Measurements from ENCODE around the gene MACROD2.

DNA sequence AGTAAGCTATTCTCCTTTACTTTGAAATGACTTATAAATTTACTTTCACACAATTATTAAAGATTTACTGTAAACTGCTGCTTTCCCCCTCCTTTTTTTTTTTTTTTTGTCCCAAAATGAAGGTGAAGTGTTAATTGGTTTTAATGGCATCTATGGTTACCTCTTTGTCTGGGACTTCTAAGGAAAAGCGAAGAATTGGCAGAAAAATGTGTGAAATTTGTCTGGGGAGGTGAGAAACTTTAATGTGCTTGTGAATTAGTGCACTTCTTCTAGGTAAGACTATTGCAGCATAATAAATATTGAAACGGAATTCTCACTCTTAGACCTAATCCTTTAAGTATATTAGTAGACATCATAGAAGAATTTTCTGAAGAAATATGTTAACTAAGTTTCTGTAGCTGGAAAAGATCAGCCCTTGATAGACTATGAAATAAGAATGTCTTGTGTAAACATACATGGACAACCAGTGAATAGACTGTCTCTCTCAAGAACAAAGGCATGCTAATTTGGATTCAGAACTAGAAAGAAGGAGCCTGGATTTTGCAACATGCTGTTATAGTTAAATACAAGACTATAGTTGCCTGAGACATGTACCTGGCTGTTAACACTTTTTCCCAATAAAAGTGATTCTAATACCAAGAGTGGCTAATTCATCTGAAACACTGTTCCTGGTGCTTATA lies 318.2 kb downstream of the MACROD2 start:
- TF ChIP-seq, protein P1, sequence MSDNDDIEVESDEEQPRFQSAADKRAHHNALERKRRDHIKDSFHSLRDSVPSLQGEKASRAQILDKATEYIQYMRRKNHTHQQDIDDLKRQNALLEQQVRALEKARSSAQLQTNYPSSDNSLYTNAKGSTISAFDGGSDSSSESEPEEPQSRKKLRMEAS (IDR thresholded peaks at IDR 0.05): no peak
- TF ChIP-seq SMC3 (IDR thresholded peaks at IDR 0.05) (no peak), MAZ (IDR thresholded peaks at IDR 0.05; ENCODE audit: borderline replicate concordance, low read depth, low read length) (no peak), REST (IDR thresholded peaks at IDR 0.05) (no peak), POLR2A (IDR thresholded peaks at IDR 0.05; ENCODE audit: low read length) (no peak), EP300 (IDR thresholded peaks at IDR 0.05) (no peak), RAD21 (conservative IDR thresholded peaks at IDR 0.05 in 1 of 2, IDR thresholded peaks at IDR 0.05 in 1 of 2) (no peak), NFE2L2 (conservative IDR thresholded peaks at IDR 0.05; ENCODE audit: low read length) (no peak), CBX8 (IDR thresholded peaks at IDR 0.05) (no peak), CHD2 (IDR thresholded peaks at IDR 0.05; ENCODE audit: low read length, partially characterized antibody) (no peak), KDM1A (IDR thresholded peaks at IDR 0.05; ENCODE audit: low read depth) (no peak)
- TF ChIP-seq, protein P2, sequence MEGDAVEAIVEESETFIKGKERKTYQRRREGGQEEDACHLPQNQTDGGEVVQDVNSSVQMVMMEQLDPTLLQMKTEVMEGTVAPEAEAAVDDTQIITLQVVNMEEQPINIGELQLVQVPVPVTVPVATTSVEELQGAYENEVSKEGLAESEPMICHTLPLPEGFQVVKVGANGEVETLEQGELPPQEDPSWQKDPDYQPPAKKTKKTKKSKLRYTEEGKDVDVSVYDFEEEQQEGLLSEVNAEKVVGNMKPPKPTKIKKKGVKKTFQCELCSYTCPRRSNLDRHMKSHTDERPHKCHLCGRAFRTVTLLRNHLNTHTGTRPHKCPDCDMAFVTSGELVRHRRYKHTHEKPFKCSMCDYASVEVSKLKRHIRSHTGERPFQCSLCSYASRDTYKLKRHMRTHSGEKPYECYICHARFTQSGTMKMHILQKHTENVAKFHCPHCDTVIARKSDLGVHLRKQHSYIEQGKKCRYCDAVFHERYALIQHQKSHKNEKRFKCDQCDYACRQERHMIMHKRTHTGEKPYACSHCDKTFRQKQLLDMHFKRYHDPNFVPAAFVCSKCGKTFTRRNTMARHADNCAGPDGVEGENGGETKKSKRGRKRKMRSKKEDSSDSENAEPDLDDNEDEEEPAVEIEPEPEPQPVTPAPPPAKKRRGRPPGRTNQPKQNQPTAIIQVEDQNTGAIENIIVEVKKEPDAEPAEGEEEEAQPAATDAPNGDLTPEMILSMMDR (IDR thresholded peaks at IDR 0.05): no peak
- TF ChIP-seq, protein P3, sequence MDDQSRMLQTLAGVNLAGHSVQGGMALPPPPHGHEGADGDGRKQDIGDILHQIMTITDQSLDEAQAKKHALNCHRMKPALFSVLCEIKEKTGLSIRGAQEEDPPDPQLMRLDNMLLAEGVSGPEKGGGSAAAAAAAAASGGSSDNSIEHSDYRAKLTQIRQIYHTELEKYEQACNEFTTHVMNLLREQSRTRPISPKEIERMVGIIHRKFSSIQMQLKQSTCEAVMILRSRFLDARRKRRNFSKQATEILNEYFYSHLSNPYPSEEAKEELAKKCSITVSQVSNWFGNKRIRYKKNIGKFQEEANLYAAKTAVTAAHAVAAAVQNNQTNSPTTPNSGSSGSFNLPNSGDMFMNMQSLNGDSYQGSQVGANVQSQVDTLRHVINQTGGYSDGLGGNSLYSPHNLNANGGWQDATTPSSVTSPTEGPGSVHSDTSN (IDR thresholded peaks at IDR 0.05): no peak

Measured in A549 (cell line).